A549 (cell line): ENCODE results near the gene SLC29A3. TPM values are rescaled to one million over a fixed set of nuclear protein-coding genes. Genes with fewer than 3 reads are reported as not detected.
A peak's percentile ranks its signal among the peaks of the same experiment; 100 is the strongest.

Experiments used
- ATAC-seq, 2 experiments: fragments of 200-7000 bp in 1 of 2; fragments of >200 bp in 1 of 2; cut with Nextera tagmentation in 1 of 2; cut with Tn5 transposase in 1 of 2; 3 replicates each; pipeline versions ENCODE4 v1.8.0 to v1.9.1; 2018 to 2020; ENCODE audit warnings: mild to moderate bottlenecking in 1 of 2, moderate library complexity in 1 of 2
- CTCF ChIA-PET: fragments of 300-600 bp; sonication (Branson Sonifier 250); formaldehyde crosslinking; extraction: SDS; loops from one replicate; lab custom pipeline; 2021; ENCODE audit warnings: antibody characterized with exemption, inconsistent platforms; lab: Yijun Ruan, JAX
- POLR2A ChIA-PET: fragments of 350-600 bp; formaldehyde crosslinking; extraction: SDS; loops from one replicate; lab custom pipeline; 2021; ENCODE audit warnings: antibody characterized with exemption, inconsistent platforms; lab: Yijun Ruan, JAX
- DNase-seq, 2 experiments: peaks; one replicate each; pipeline versions ENCODE4 v3.0.0 to v3.0.0-alpha.2; 2011 to 2016; ENCODE audit warnings: low read depth in 1 of 2, low spot score in 1 of 2
- FAIRE-seq: peaks from 2 replicates; lab custom pipeline; 2011; peaks lifted over from hg19 to GRCh38; lab: Jason Lieb, UNC
- H3K27ac ChIP-seq, 2 experiments: fragments of >200 bp; sonication (Bioruptor Twin); formaldehyde crosslinking; 3 replicates each; pipeline ENCODE4 v1.5.1; 2016 to 2017
- H3K4me1 ChIP-seq: fragments of >200 bp; sonication (Bioruptor Twin); formaldehyde crosslinking; 3 replicates; pipeline ENCODE4 v1.6.1; 2016
- H3K4me2 ChIP-seq: fragments of >200 bp; sonication (Bioruptor Twin); formaldehyde crosslinking; 3 replicates; pipeline ENCODE4 v1.6.1; 2016
- H3K4me3 ChIP-seq: fragments of >200 bp; sonication (Bioruptor Twin); formaldehyde crosslinking; 3 replicates; pipeline ENCODE4 v1.5.1; 2016
- H3K9me3 ChIP-seq: fragments of >200 bp; sonication (Bioruptor Twin); formaldehyde crosslinking; 3 replicates; pipeline ENCODE4 v1.6.1; 2016
- CEBPB ChIP-seq, 2 experiments: fragments of >200 bp in 1 of 2; sonication (Bioruptor Twin) in 1 of 2; formaldehyde crosslinking in 1 of 2; IDR thresholded peaks; 2 replicates each; pipeline ENCODE4 v1.6.1; 2012 to 2016
- ELK1 ChIP-seq: fragments of 150-350 bp; IDR thresholded peaks from 2 replicates; pipeline ENCODE4 v1.6.1; 2014; ENCODE audit warnings: low read depth, mild to moderate bottlenecking, low read length
- FOSL2 ChIP-seq, 2 experiments: fragments of 450-650 bp in 1 of 2; fragments of >200 bp in 1 of 2; sonication (Bioruptor Twin) in 1 of 2; formaldehyde crosslinking; IDR thresholded peaks; 2 replicates each; pipeline versions ENCODE4 v1.5.0 to v1.6.1; 2016 to 2020; ENCODE audit warnings: mild to moderate bottlenecking in 1 of 2, moderate library complexity in 1 of 2
- FOXS1 ChIP-seq: fragments of 250-450 bp; sonication (Bioruptor Pico); IDR thresholded peaks from 2 replicates; pipeline ENCODE4 v1.5.0; 2020; ENCODE audit warnings: mild to moderate bottlenecking, moderate library complexity
- HEYL ChIP-seq: fragments of 250-450 bp; sonication (Bioruptor Pico); IDR thresholded peaks from 2 replicates; pipeline ENCODE4 v1.8.0; 2021; ENCODE audit warnings: mild to moderate bottlenecking, moderate library complexity
- HMGXB4 ChIP-seq: fragments of 250-450 bp; sonication (Bioruptor Pico); IDR thresholded peaks from 2 replicates; pipeline ENCODE4 v1.5.0; 2021; ENCODE audit warnings: mild to moderate bottlenecking, moderate library complexity, borderline replicate concordance
- HOXB13 ChIP-seq: fragments of 250-450 bp; sonication (Bioruptor Pico); IDR thresholded peaks from 2 replicates; pipeline ENCODE4 v1.5.0; 2020; ENCODE audit warnings: low read depth, mild to moderate bottlenecking, moderate library complexity
- JUN ChIP-seq, 2 experiments: fragments of >200 bp; sonication (Bioruptor Twin); formaldehyde crosslinking; IDR thresholded peaks; 2 replicates in 1 of 2; 3 replicates in 1 of 2; pipeline ENCODE4 v1.6.1; 2016 to 2017
- JUNB ChIP-seq: fragments of >200 bp; sonication (Bioruptor Twin); formaldehyde crosslinking; IDR thresholded peaks from 2 replicates; pipeline ENCODE4 v1.6.1; 2016
- MYC ChIP-seq: IDR thresholded peaks from 2 replicates; pipeline ENCODE4 v1.6.1; 2012; ENCODE audit warnings: mild to moderate bottlenecking, inconsistent platforms, low read length, improper control_type of control experiment, borderline replicate concordance
- NR3C1 ChIP-seq: fragments of >200 bp; sonication (Bioruptor Twin); formaldehyde crosslinking; IDR thresholded peaks from 3 replicates; pipeline ENCODE4 v1.6.1; 2017
- PBX3 ChIP-seq: IDR thresholded peaks from 2 replicates; pipeline ENCODE4 v1.6.1; 2012
- PHF8 ChIP-seq: fragments of 200-600 bp; sonication (generic); IDR thresholded peaks from 2 replicates; pipeline ENCODE4 v1.6.1; 2016; ENCODE audit warnings: low read depth, mild to moderate bottlenecking, antibody characterized with exemption, moderate library complexity, borderline replicate concordance
- POLR2A ChIP-seq: IDR thresholded peaks from 2 replicates; pipeline ENCODE4 v1.6.1; 2012; ENCODE audit warnings: mild to moderate bottlenecking, low read length
- RARB ChIP-seq: fragments of 250-450 bp; sonication (Bioruptor Pico); IDR thresholded peaks from 2 replicates; pipeline ENCODE4 v1.8.0; 2021; ENCODE audit warnings: mild to moderate bottlenecking, moderate library complexity
- RCOR1 ChIP-seq: fragments of 150-350 bp; IDR thresholded peaks from 2 replicates; pipeline ENCODE4 v1.6.1; 2014; ENCODE audit warnings: antibody characterized with exemption, low read length, low read depth
- REST ChIP-seq: fragments of 200-600 bp; sonication (generic); IDR thresholded peaks from 2 replicates; pipeline ENCODE4 v1.6.1; 2016; ENCODE audit warnings: antibody characterized with exemption, mild to moderate bottlenecking, moderate library complexity
- RNF2 ChIP-seq: fragments of 200-600 bp; sonication (generic); IDR thresholded peaks from 2 replicates; pipeline ENCODE4 v1.6.1; 2016; ENCODE audit warnings: low read depth, mild to moderate bottlenecking, antibody characterized with exemption, moderate library complexity, borderline replicate concordance
- SREBF2 ChIP-seq: fragments of 450-650 bp; IDR thresholded peaks from 2 replicates; pipeline ENCODE4 v1.6.1; 2014; ENCODE audit warnings: mild to moderate bottlenecking, moderate library complexity
- USF2 ChIP-seq: fragments of 450-650 bp; IDR thresholded peaks from 2 replicates; pipeline ENCODE4 v1.6.1; 2014; ENCODE audit warnings: antibody characterized with exemption
- ZC3H11A ChIP-seq: fragments of 450-650 bp; IDR thresholded peaks from 2 replicates; pipeline ENCODE4 v1.6.1; 2014; ENCODE audit warnings: antibody characterized with exemption, mild to moderate bottlenecking
- ZFP36 ChIP-seq: fragments of 450-650 bp; IDR thresholded peaks from 2 replicates; pipeline ENCODE4 v1.6.1; 2014; ENCODE audit warnings: borderline replicate concordance; ENCODE audit not compliant: partially characterized antibody
- WGBS: methylation state at CpG from one replicate; pipeline ENCODE4 v1.1.6; 2017; ENCODE audit errors: missing lambda C conversion rate; 5-methylcytosine and 5-hydroxymethylcytosine counted together
- polyA plus RNA-seq, 4 experiments: library from polyadenylated mRNA; depleted of rRNA in 3 of 4; stranded (reverse); fragments of >200 nt; fragmentation: RNase III in 1 of 4; extraction: RNeasy Plus Mini Kit Qiagen cat#74134 plus additional on column Dnase treatment in 1 of 4; gene quantifications; 2 replicates in 3 of 4; 3 replicates in 1 of 4; pipeline ENCODE4 v1.2.3, GENCODE V29; 2011 to 2017

The SLC29A3 gene
- polyA plus RNA-seq, 2 of the 4 experiments (the other 2 are of a cell fraction): 7.2 to 11.4 TPM

- CTCF ChIA-PET: interaction anchor here (1.0 to 44.0 kb wide), 3 partner anchors 12 to 186 kb away, joined by 3 to 977 read pairs (median 16); partner anchors contain the start of gene CDH23
These were observed 21.7 kb upstream of the SLC29A3 start for GRCh38 chr10:71297343-71297742.

GRCh38 chr10:71299071-71299785 is 19.8 kb upstream of the SLC29A3 start:
- no peak for FAIRE-seq
- ATAC-seq: no peak
- Histone ChIP-seq H3K4me1 (no peaks in the 10 kb centered on the region), H3K4me2 (no peak overlapping the region), H3K4me3 (no peak overlapping the region), H3K9me3 (no peaks in the 10 kb centered on the region), H3K27ac (no peak overlapping the region)
- ChIA-PET CTCF (interaction anchor here (44.0 kb wide), 1 partner anchor 78 kb away, joined by 977 read pairs; the partner anchor contains the start of gene CDH23), POLR2A (no interaction called here)
- TF ChIP-seq SREBF2 (no peak), RARB (CRISPR knock-in tag) (no peak), HMGXB4 (no peak), JUNB (no peak), CEBPB (IDR thresholded peaks at IDR 0.05) (no peak), RCOR1 (no peak), USF2 (no peak), JUN (IDR thresholded peaks at IDR 0.05) (no peak), RNF2 (no peak), ELK1 (no peak), POLR2A (no peak), NR3C1 (no peak), FOSL2 (IDR thresholded peaks at IDR 0.05) (no peak), FOSL2 (CRISPR knock-in tag; IDR thresholded peaks at IDR 0.05) (no peak), PHF8 (no peak), MYC (no peak)
- WGBS: 53% methylated on average over 14 of the region's 14 CpGs
- no peak for DNase-seq

More at GRCh38 chr10:71297343-71297742, 21.7 kb upstream of the SLC29A3 start:
- FAIRE-seq (no peak), ATAC-seq (no peak)
- H3K4me3 ChIP-seq: no peak overlapping the region
- POLR2A ChIA-PET: no interaction called here
- WGBS: 59% methylated on average over 3 of the region's 3 CpGs
- H3K27ac ChIP-seq: no peak overlapping the region
- no peaks in the 10 kb centered on the region for H3K9me3 ChIP-seq
- no peak for TF ChIP-seq SREBF2
- TF ChIP-seq, all 56 proteins: peak for 0
- Histone ChIP-seq H3K4me2 (no peak overlapping the region), H3K4me1 (no peaks in the 10 kb centered on the region)
- no peak for DNase-seq

- no peak for FAIRE-seq
- no peak for DNase-seq
- Histone ChIP-seq H3K9me3 (no peaks in the 10 kb centered on the region), H3K4me1 (no peaks in the 10 kb centered on the region), H3K27ac (no peak overlapping the region), H3K4me2 (no peak overlapping the region), H3K4me3 (no peak overlapping the region)
- POLR2A ChIA-PET: no interaction called here
- CTCF ChIA-PET: interaction anchor here (0.7 to 44.0 kb wide), 6 partner anchors 15 to 397 kb away, joined by 3 to 977 read pairs (median 5); partner anchors contain the start of genes CDH23 and SLC29A3
- 65% methylated on average over 10 of the region's 16 CpGs for WGBS
- peak in 1 of 2 experiments; percentile 17; a peak in 2 of 6 replicates for ATAC-seq
- no peak for TF ChIP-seq REST
- TF ChIP-seq ZC3H11A: no peak
- TF ChIP-seq HEYL (CRISPR knock-in tag): no peak
- TF ChIP-seq ZFP36: no peak
- no peak for TF ChIP-seq FOXS1
- TF ChIP-seq NR3C1: no peak
- TF ChIP-seq PBX3: no peak
- no peak for TF ChIP-seq RCOR1
- TF ChIP-seq HOXB13 (CRISPR knock-in tag): no peak
These were observed 18.3 kb upstream of the SLC29A3 start for GRCh38 chr10:71300555-71301370.
